Naive thymus-derived CD8-positive, alpha-beta T cell (primary cell): ENCODE data around the gene SIGLEC6. TPM values are rescaled to one million over a fixed set of nuclear protein-coding genes. Genes with fewer than 3 reads are reported as not detected.
"Not testable (repeated sequence)": the region's sequence is repeated elsewhere in the genome, so short reads cannot be mapped to it uniquely, and the experiment has no call there.

ENCODE experiments used
- ATAC-seq, 2 donors: fragments of 150-1000 bp; cut with Tn5 transposase in 1 of 2; sonication (Bioruptor Pico), chemical (Tn5 transposase) in 1 of 2; 1 replicate in 1 of 2; 2 replicates in 1 of 2; pipeline ENCODE4 v1.10.0; 2021; ENCODE audit warnings: mild to moderate bottlenecking in 2 of 2, moderate library complexity in 2 of 2
- POLR2A ChIA-PET: fragments of 350-600 bp; sonication (Branson Sonifier 250); formaldehyde crosslinking; loops from one replicate; lab custom pipeline; 2021; ENCODE audit warnings: antibody characterized with exemption; lab: Charles Lee
- DNase-seq, 10 donors: peaks; one replicate each; pipeline versions ENCODE4 v3.0.0 to v3.0.0-alpha.2; 2020 to 2022
- H3K27ac Mint-ChIP-seq, 10 donors: one replicate each; pipeline ENCODE4 v1.8.0; 2020 to 2022; ENCODE audit warnings: mild to moderate bottlenecking in 10 of 10, mixed read lengths in 10 of 10, moderate library complexity in 4 of 10, inconsistent platforms in 1 of 10
- H3K27me3 Mint-ChIP-seq, 5 donors: one replicate each; pipeline ENCODE4 v1.8.0; 2021 to 2022; ENCODE audit warnings: mixed read lengths in 5 of 5
- H3K36me3 Mint-ChIP-seq, 3 donors: one replicate each; pipeline ENCODE4 v1.8.0; 2020 to 2022; ENCODE audit warnings: mixed read lengths in 3 of 3, mild to moderate bottlenecking in 2 of 3, inconsistent platforms in 1 of 3
- H3K4me1 Mint-ChIP-seq, 4 donors: one replicate each; pipeline ENCODE4 v1.8.0; 2021 to 2022; ENCODE audit warnings: mixed read lengths in 4 of 4
- H3K4me3 Mint-ChIP-seq, 10 donors: one replicate each; pipeline ENCODE4 v1.8.0; 2020 to 2022; ENCODE audit warnings: mild to moderate bottlenecking in 10 of 10, mixed read lengths in 10 of 10, moderate library complexity in 6 of 10, inconsistent platforms in 1 of 10
- H3K9me3 Mint-ChIP-seq, 9 donors: one replicate each; pipeline ENCODE4 v1.8.0; 2020 to 2022; ENCODE audit warnings: mixed read lengths in 9 of 9, mild to moderate bottlenecking in 3 of 9, inconsistent platforms in 1 of 9, moderate library complexity in 1 of 9
- polyA plus RNA-seq, 3 donors: library from polyadenylated mRNA; unstranded; fragments of 300-500 nt; fragmentation: Illumina TruSeq; gene quantifications; one replicate each; pipeline ENCODE4 v1.2.3, GENCODE V29; 2021
- total RNA-seq, 8 experiments: library from RNA in 2 of 8; stranded (reverse) in 2 of 8; gene quantifications; one replicate each; pipeline ENCODE4 v1.2.3 and lab custom pipeline; 2021 to 2026

SIGLEC6 gene
- total and polyA plus RNA-seq, 5 experiments from 2014 or later, result 0.26 TPM; not detected in 4

- H3K4me1 Mint-ChIP-seq, result peaks cover 4 to 16% (median 8%) of the 10 kb centered on the region in 4 donors
- H3K36me3 Mint-ChIP-seq, result peaks cover 0 to 7% (median 0%) of the 10 kb centered on the region in 3 donors
- H3K4me3 Mint-ChIP-seq, result no peak overlapping the region
- POLR2A ChIA-PET, result no interaction called here
- H3K9me3 Mint-ChIP-seq, result peaks cover 0 to 18% (median 7%) of the 10 kb centered on the region in 9 donors
- DNase-seq, result no peak
- H3K27me3 Mint-ChIP-seq, result peaks cover 0 to 10% (median 6%) of the 10 kb centered on the region in 5 donors
- ATAC-seq, result no peak
- no peak overlapping the region for H3K27ac Mint-ChIP-seq
Measured at GRCh38 chr19:51503896-51504295, 27.6 kb downstream of the SIGLEC6 start.

DNA sequence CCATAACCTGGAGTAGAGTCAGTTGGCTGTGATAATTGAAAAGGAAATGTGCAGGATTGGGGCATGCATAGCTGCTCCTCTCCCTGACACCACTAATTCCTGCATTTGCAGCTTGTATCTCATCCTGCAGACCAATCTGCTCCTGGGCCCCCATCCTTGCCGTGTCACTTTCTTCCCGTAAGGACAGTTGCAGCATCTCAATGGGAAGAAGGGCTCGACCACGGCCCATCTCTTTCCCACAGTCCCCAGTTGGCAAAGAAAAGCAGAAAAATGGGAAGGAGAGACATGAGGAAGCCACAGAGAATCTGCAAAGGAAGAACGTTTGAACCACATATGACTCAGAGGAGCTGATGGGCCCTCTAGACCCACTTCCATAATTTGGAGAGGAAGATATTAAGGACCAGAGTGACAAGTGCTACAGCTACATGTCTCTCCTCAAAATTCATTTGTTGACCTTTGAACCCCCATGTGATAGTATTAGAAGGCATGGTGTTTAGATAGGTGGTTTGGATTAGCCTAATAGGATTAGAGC, 28.1 kb downstream of the SIGLEC6 start:
- peaks cover 0 to 18% (median 7%) of the 10 kb centered on the region in 9 donors for H3K9me3 Mint-ChIP-seq
- H3K27ac Mint-ChIP-seq, result no peak overlapping the region
- ATAC-seq (no peak), DNase-seq (no peak)
- POLR2A ChIA-PET, result no interaction called here
- H3K36me3 Mint-ChIP-seq, result peaks cover 0 to 7% (median 0%) of the 10 kb centered on the region in 3 donors
- peaks cover 2 to 12% (median 5%) of the 10 kb centered on the region in 5 donors for H3K27me3 Mint-ChIP-seq
- H3K4me3 Mint-ChIP-seq, result no peak overlapping the region
- H3K4me1 Mint-ChIP-seq, result peaks cover 4 to 16% (median 8%) of the 10 kb centered on the region in 4 donors

GRCh38 chr19:51501594-51502263, 29.7 kb downstream of the SIGLEC6 start, which contains the start of gene SIGLEC12:
Gene SIGLEC12 (minus strand): TSS chr19:51501800. CDS start chr19:51501733, 67 bp downstream.
- Mint-ChIP-seq H3K36me3 (peaks cover 0 to 7% (median 0%) of the 10 kb centered on the region in 3 donors), H3K27me3 (peaks cover 2 to 13% (median 4%) of the 10 kb centered on the region in 5 donors), H3K9me3 (peaks cover 0 to 18% (median 7%) of the 10 kb centered on the region in 9 donors), H3K4me1 (peaks cover 4 to 16% (median 8%) of the 10 kb centered on the region in 4 donors), H3K27ac (peak within 1 kb of the TSS in 1 of 10 donors; percentile 53), H3K4me3 (no peak within 1 kb of the TSS)
- no peak for ATAC-seq
- DNase-seq, result no peak
- POLR2A ChIA-PET, result no interaction called here

DNA sequence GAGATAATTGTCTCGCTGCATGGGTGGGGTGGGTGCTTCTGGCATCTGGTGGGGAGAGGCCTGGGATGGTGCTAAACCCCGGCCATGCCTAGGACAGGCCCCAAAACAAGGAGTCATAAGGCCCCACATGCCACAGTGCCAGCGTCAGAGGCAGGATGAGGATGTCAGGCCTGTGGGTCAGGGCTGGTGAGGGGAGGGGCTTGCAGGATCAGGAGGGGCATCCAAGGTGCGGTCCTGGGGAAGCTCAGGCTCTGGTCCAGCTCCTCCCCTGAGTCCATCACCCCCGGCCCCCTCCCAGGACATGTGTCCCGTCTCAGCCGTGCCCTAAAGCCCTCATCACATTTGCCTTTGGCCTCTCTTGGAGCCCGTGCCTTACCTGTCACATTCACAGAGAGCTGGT, 30.5 kb downstream of the SIGLEC6 start:
- H3K4me3 Mint-ChIP-seq, POLR2A ChIA-PET, ATAC-seq, DNase-seq, H3K36me3 Mint-ChIP-seq: not testable (repeated sequence)
- H3K27me3 Mint-ChIP-seq, result peaks cover 2 to 13% (median 4%) of the 10 kb centered on the region in 5 donors
- H3K4me1 Mint-ChIP-seq, result peaks cover 4 to 16% (median 8%) of the 10 kb centered on the region in 4 donors
- peaks cover 0 to 18% (median 7%) of the 10 kb centered on the region in 9 donors for H3K9me3 Mint-ChIP-seq
- H3K27ac Mint-ChIP-seq, result peak overlapping the region in 1 of 10 donors; percentile 53

DNA sequence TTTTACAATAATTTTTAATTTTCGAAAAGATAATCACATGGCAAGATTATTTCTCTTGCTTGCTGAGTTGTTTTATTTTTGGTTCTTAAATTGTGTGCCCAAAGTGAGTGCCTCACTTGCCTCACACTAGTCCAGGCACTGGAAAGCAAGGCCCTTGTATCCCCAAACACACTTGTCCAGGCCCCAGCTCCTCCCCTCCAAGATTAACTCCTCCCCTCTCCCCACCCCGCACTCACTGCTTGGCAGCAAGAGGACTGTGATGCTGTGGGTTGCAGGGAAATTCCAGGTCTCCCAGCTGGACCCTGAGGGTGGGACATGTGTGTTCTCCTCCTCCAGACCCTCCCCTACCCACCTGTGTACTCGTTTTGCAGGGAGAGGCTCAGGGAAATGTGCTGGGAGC, 33.8 kb downstream of the SIGLEC6 start:
- no peak for DNase-seq
- POLR2A ChIA-PET, result no interaction called here
- no peak overlapping the region for H3K27ac Mint-ChIP-seq
- peaks cover 0 to 16% (median 0%) of the 10 kb centered on the region in 9 donors for H3K9me3 Mint-ChIP-seq
- no peaks in the 10 kb centered on the region for H3K36me3 Mint-ChIP-seq
- peaks cover 2 to 34% (median 20%) of the 10 kb centered on the region in 5 donors for H3K27me3 Mint-ChIP-seq
- H3K4me1 Mint-ChIP-seq, result peaks cover 4 to 12% (median 8%) of the 10 kb centered on the region in 4 donors
- no peak for ATAC-seq
- H3K4me3 Mint-ChIP-seq, result no peak overlapping the region

GRCh38 chr19:51493776-51494175, 37.7 kb downstream of the SIGLEC6 start:
- H3K27me3 Mint-ChIP-seq, result peaks cover 2 to 38% (median 23%) of the 10 kb centered on the region in 5 donors
- POLR2A ChIA-PET, result no interaction called here
- ATAC-seq (no peak), DNase-seq (no peak)
- H3K27ac Mint-ChIP-seq, result no peak overlapping the region
- no peak overlapping the region for H3K4me3 Mint-ChIP-seq
- H3K36me3 Mint-ChIP-seq, result no peaks in the 10 kb centered on the region
- H3K4me1 Mint-ChIP-seq, result no peaks in the 10 kb centered on the region
- H3K9me3 Mint-ChIP-seq, result peaks cover 0 to 16% (median 0%) of the 10 kb centered on the region in 9 donors

GRCh38 chr19:51491586-51491985, 39.9 kb downstream of the SIGLEC6 start:
- DNase-seq, result no peak
- no peak for ATAC-seq
- H3K27ac Mint-ChIP-seq, result no peak overlapping the region

DNA sequence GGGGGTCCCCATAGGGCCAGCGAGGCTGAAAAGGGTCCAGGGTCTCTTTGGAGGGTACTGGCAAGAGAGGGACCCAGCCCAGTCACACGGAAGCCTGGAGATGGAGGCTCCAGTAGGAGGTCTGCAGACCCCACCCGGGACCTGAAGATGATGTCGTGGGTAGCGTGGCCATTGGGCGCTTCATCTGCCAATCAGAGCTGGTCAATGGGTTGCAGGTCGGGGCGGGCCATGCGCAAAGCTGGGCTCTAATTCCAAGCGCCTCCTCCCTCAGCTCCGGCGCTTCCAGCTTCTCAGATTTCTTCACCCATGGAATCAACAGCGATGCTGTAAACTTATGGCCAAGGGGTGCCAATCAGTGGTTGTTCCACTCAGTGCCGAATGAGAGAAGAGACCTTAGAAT, 40.8 kb downstream of the SIGLEC6 start:
- Mint-ChIP-seq H3K9me3 (peaks cover 0 to 16% (median 0%) of the 10 kb centered on the region in 9 donors), H3K27ac (no peak overlapping the region), H3K4me1 (no peaks in the 10 kb centered on the region), H3K27me3 (peaks cover 3 to 33% (median 27%) of the 10 kb centered on the region in 5 donors), H3K4me3 (no peak overlapping the region), H3K36me3 (no peaks in the 10 kb centered on the region)
- ATAC-seq (no peak), DNase-seq (no peak)
- POLR2A ChIA-PET, result no interaction called here

More at GRCh38 chr19:51491586-51491985, 39.9 kb downstream of the SIGLEC6 start:
- no peaks in the 10 kb centered on the region for H3K4me1 Mint-ChIP-seq
- H3K9me3 Mint-ChIP-seq, result peaks cover 0 to 16% (median 0%) of the 10 kb centered on the region in 9 donors
- no peak overlapping the region for H3K4me3 Mint-ChIP-seq
- H3K27me3 Mint-ChIP-seq, result peaks cover 0 to 33% (median 23%) of the 10 kb centered on the region in 5 donors
- no peaks in the 10 kb centered on the region for H3K36me3 Mint-ChIP-seq
- POLR2A ChIA-PET, result no interaction called here

GRCh38 chr19:51489113-51489512, 42.4 kb downstream of the SIGLEC6 start:
- no peak for ATAC-seq
- Mint-ChIP-seq H3K27ac (no peak overlapping the region), H3K4me3 (no peak overlapping the region), H3K9me3 (peaks cover 0 to 14% (median 0%) of the 10 kb centered on the region in 9 donors), H3K4me1 (no peaks in the 10 kb centered on the region), H3K36me3 (no peaks in the 10 kb centered on the region), H3K27me3 (peaks cover 9 to 34% (median 23%) of the 10 kb centered on the region in 5 donors)
- no peak for DNase-seq
- POLR2A ChIA-PET, result no interaction called here

DNA sequence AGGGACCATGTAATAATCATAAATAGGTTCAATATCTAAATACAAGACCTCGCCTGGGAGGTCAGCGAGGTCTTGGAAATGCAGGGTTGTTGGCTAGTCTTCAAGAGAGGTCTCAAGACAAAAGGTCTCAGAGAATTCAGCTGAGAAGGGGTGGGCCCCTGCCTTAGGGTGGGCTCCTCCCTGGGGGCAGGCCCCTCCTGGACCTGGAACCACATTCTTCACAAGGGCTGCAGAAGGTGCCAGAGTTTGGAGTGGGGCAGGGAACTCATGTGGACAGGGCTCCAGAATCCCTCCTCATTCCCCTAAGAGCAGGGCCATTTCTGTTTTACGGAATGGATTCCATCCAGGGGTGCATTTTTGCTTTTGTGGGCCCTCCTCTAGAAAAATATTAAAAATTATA, 43.0 kb downstream of the SIGLEC6 start:
- peaks cover 0 to 7% (median 0%) of the 10 kb centered on the region in 9 donors for H3K9me3 Mint-ChIP-seq
- H3K4me1 Mint-ChIP-seq, result no peaks in the 10 kb centered on the region
- ATAC-seq, result no peak
- peaks cover 9 to 30% (median 18%) of the 10 kb centered on the region in 5 donors for H3K27me3 Mint-ChIP-seq
- H3K36me3 Mint-ChIP-seq, result no peaks in the 10 kb centered on the region
- POLR2A ChIA-PET, result no interaction called here
- no peak overlapping the region for H3K4me3 Mint-ChIP-seq
- H3K27ac Mint-ChIP-seq, result no peak overlapping the region
- DNase-seq, result no peak

DNA sequence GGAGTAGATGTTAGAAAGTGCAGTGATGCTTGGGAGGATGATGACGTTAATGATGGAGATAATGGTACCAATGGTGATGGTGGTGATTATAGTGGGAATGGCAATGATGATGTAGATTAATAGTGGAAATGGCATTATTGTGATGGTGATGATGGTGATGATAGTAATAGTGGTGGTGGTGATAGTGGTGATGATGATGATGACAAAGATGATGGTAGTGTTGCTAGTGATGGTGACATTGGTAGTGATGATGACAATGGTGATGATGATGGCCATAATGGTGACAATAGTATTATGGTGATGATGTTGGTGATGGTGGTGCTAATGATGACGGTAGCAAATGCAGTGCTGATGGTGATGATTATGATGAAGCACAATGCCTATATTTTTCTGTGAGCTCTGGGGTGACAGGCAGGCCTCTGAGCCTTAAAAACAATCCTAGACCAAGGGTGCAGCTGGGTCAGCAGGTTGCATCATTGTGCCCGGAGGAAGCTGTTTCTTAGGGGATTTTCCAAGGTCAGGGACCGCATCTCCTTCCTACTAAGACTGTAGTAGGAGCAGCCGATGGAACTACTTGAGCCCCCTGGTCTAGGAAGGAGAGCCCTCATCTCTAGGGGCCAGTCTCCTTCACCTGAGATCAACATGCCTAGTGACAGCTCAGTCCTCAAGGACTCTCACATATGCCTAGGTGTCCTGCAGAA, 45.4 kb downstream of the SIGLEC6 start:
- Mint-ChIP-seq H3K9me3 (peaks cover 0 to 1% (median 0%) of the 10 kb centered on the region in 9 donors), H3K4me1 (no peaks in the 10 kb centered on the region), H3K27ac (no peak overlapping the region), H3K27me3 (peaks cover 12 to 26% (median 20%) of the 10 kb centered on the region in 5 donors), H3K4me3 (no peak overlapping the region), H3K36me3 (no peaks in the 10 kb centered on the region)
- POLR2A ChIA-PET, result no interaction called here
- no peak for DNase-seq
- no peak for ATAC-seq

DNA sequence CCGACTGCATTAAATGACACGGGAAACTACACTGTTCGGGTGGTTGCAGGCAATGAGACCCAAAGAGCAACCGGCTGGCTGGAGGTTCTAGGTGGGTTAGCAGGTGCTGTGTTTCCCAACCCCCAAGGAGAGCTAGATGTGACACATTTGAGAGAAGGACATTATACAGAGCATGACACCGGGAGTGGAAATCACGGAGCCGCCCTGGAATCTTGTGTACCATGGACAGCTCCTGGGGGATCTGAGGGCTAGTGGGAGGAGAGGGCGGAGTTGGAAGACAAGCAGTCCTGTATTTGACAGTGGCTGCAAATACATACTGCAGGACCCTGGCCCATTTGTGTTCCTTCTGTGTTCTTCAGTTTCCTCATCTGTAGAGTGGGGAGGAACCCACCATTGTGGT, 50.9 kb downstream of the SIGLEC6 start:
- Mint-ChIP-seq H3K4me1 (no peaks in the 10 kb centered on the region), H3K27ac (no peak overlapping the region), H3K27me3 (peaks cover 13 to 50% (median 29%) of the 10 kb centered on the region in 5 donors), H3K4me3 (no peak overlapping the region), H3K9me3 (peaks cover 0 to 3% (median 0%) of the 10 kb centered on the region in 9 donors), H3K36me3 (no peaks in the 10 kb centered on the region)
- POLR2A ChIA-PET, result interaction anchor here (0.6 kb wide), 1 partner anchor 11 kb away, joined by 3 read pairs; no protein-coding TSS in a partner anchor
- ATAC-seq (no peak), DNase-seq (no peak)
